NCI-H2171 treated with DMSO at 0.1 percent for 48 hours (cell line): ENCODE measurements around the gene C2orf72.
A peak's percentile ranks its signal among the peaks of the same experiment; 100 is the strongest.
"Not testable (repeated sequence)": the region's sequence is repeated elsewhere in the genome, so short reads cannot be mapped to it uniquely, and the experiment has no call there.

Experiments used
- DNase-seq: peaks from one replicate; lab custom pipeline; 2025; lab: John Stamatoyannopoulos, UW

The C2orf72 gene

DNA sequence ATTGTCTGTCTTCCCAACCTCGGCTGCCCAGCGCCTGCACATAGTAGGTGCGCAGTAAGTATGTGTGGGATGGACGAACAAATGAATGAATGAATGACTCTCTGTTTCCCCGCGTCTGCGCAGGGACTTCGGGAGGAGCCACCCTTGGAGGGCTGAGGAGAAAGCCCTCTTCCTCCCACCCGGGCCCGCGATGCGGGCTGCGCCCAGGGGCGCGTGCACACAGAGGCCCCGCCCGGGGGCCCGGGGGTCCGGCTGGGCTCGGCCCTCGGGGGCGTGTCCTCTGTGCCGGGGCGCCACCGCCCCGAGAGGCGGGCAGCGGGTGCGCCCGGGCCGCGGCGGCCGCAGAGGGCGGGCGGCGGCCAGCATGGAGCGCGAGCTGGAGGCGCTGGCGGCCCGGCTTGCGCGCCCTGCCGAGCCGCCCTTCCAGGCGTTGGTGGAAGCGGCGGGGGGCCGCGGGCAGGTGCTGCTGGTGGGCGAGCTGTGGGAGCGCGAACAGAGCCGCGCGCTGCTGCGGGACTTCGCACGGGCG is at the start of gene C2orf72:
Gene C2orf72, plus strand, starts transcription at position 322 of the 529 bp plus-strand sequence. Its CDS starts 43 bp downstream, at position 365.
- DNase-seq: no peak

DNA sequence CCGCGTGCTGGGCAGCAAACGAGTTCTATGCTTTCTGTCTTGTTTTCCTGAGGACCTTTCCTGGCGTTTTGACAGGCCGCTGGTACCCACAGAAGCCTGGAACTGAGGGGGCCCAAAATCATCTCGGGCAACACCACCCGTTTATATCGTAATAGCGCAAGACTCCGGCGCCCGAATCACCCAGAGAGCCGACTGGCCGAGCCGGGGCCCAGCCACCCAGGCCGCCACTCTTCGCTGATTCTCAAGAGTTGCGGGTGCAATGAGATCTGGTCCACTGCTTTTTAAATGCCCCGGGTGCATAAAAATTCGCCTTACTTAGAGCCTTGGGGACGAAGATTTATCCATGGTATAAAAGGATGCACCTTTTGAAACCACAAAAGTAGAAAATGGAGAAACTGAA is 47.6 kb upstream of the C2orf72 start:
- no peak for DNase-seq

DNA sequence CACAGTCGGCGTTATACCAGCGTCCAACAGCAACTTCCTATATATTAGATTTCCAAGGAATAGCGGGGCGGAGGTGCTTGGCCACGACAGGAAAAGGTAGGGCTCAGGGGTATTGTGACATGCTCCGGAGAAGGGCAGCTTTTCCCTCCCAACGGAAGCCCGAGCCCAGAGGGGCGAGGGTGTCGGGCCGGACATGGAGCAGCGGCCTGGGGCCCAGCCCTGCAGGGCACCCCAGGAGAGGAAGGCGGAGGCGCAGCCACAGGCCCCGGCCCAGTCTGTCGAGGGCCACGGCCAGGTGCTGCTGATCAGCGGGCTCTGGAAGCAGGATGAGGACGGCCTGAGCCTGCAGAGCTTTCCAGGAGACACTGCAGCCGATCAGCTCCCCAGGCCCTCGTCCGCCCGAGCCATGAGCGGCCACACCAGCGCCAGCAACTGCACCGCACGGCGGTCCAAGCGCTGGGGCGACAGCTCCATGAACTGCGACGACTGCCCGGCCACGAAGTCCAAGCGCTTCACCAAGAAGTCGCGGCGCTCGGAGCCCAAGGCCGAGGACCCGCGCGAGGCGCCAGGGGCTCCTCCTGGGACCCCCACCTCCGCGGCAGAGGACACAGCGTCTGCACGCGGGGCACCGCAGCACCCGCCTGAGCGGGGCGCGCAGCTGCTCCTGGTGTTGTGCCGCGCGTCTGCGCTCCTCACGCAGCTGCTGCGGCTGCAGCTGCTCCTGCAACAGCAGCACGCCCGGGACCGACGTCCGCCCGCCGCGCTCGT is 47.0 kb upstream of the C2orf72 start:
- DNase-seq: no peak

DNA sequence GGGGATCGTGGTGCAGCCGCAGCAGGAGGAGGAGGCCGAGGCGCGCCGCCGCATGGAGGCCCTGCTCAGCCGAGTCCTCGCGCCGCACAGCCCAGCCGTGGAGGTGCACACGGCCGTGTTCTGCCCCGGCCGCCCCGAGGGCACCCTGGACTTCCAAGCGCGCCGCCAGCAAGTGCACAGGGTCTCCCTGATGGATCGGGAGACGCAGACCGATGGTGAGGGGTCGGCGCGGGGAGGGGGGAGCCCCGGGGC is 46.5 kb upstream of the C2orf72 start:
- no peak for DNase-seq

DNA sequence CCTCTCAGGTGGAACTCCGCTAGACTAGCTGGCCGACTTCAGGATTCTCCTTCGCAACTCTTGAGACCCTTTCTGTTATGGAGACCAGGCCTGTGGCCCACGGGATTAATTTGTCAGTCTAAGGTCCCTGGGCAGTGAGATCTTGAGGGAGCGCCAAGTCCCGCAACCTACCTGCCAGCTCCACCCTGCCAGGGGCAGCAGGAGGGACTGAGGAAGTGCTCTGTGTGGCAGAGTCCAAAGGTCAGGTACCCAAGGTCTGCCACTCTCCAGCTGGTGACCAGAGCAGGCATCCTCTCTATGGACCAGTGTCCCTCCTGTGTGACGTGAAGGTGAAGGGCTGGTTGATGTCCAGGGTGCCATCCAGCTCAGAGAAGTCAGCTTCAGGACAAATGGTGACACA is 45.7 kb upstream of the C2orf72 start:
- DNase-seq: no peak

DNA sequence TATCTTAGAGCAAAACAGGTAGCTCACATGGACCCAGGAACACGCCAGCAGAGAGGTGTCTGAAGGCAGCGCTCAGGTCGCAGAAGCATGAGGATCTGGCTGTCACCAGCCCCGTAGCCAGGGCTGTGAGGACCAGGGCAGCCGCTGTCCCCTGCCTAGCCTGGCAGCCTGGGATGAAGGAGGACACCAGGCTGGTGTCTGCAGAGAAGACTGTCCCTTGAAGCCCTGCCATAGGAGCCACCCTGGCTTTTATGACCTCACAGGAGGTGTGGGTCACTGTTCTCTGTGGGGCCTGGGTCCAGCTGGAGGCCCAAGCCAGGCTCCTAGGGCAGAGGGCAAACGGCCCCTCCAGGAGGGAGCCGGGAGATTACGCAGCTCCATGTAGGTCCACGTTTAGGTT is 41.5 kb upstream of the C2orf72 start, which contains the start of gene SPATA3:
Gene SPATA3, plus strand, starts transcription at position 301 of the 400 bp plus-strand sequence. CDS start 113 bp downstream, outside the sequence.
- DNase-seq: no peak

DNA sequence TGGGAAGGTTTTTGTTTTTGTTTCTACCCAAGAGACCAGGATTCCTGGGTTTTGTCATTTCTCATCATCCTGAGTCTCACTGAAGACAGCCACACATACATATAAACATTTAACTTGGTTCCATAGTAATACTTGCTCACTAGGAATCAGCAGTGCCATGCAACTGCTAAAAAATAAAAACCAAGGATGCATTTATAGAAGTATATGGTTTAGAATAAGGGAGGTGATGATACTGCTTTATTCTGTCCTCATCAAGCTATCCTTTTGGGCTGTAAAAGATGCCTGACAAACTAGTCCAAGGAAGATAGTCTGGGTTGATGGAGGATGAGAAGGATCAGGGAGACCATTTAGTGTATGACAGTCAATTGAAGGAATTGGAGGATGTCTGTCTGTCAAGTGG is 40.7 kb upstream of the C2orf72 start:
- no peak for DNase-seq

DNA sequence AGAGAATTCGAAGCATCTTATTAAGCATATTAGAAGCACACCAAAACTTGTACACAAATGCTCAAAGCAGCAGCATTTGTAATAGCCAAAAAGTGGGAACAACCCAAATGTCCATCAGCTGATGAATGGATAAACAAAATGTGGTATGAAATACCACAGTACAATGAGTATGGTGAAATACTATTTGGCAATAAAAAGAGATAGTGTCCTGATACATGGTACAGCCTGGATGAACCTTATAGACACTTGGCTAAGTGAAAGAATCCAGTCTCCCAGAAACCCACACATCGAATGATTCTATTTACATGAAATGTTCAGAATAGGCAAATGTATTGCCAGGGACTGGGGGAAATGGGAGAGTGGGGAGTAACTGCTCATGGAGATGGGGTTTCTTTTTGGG is 38.4 kb upstream of the C2orf72 start:
- no peak for DNase-seq

DNA sequence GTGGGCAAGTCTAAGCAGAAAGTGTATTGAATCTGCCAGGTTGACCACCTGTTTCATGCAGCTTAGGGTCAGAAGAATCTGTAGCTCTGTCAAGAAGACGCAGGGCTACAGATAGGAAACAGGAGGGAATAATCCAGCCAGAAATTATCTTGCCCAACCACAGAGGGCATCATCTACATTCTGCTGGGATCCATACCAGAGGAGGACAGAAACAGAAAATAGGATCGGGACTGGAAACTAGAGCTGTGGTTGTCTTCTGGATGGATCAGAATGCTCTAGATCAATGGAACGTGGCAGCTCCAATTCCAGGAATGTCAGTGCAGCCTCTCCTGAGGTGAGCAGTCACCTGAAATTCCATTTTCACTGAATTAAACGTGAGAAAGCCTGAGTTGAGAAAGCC is 37.8 kb upstream of the C2orf72 start:
- no peak for DNase-seq

DNA sequence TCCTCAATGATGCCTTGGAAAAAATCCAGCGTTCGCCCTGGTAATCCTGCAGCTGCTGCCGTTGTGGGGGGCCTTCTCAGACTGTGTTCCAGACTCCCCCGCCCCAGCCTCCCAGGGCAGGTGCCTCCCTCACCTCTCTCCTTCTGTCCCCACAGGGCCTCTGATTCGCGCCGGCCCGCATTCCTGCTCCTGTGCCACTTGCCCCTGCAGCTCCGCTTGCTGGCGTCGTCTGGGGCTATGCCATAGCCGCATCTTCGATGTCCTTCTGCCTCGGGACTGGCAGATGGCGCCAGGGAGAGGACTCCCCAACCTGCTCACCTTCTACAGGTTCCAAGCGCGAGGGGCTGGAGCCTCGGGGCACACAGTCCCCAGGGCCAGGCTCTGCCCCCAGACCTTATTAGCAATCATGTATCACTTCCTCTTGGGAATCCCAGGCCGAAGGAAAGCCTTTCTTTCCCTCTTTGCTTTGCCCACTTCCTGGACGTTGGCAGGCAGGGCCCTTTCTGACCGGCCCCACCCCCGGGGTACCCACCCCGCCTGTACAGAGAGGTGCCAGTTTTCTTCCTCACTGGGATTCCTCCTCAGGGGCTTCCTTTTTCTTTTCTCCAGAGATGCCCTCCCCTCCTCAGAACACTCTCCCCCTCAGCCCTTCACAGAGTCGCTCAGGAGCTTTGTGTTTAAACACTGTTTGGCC is 37.0 kb upstream of the C2orf72 start:
- DNase-seq: peak; percentile 1

DNA sequence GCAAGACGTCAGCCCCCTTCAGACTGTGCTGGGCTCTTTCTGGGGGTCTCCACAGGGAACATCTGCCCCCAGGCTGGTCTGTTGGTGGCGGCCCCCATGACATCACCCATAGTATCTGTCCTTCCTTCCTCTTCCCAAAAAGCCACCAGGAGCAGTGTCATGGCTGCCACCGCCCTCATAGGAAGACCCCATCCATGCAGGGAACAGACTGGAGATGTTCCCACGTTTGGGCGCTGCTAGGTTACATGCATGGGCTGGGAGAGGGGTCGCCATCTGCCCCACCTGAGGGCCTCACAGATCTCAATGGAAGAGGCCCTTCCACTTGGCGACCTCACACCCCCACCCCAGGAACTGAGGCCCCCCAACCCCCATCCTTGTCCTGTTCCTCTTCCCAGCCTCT is 36.3 kb upstream of the C2orf72 start:
- no peak for DNase-seq

DNA sequence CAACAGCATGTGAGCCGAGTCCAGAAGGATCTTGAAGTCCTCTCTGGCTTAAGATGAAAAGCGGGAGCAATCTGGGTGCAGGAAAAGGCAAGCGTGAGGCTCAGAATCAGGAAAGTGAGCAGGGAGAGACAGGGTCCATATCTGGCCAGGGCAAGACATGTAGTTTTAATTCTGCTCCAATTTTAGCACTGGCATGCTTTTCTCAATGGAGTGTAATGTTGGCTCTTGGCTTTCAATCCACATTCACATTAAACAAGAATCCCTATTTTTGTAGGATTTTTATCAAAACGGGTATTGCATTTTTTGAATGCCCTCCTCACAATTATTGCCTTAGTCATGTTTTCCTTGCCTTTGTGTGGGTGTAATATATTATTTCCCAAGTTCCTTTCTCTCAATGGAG is 35.4 kb upstream of the C2orf72 start:
- no peak for DNase-seq

DNA sequence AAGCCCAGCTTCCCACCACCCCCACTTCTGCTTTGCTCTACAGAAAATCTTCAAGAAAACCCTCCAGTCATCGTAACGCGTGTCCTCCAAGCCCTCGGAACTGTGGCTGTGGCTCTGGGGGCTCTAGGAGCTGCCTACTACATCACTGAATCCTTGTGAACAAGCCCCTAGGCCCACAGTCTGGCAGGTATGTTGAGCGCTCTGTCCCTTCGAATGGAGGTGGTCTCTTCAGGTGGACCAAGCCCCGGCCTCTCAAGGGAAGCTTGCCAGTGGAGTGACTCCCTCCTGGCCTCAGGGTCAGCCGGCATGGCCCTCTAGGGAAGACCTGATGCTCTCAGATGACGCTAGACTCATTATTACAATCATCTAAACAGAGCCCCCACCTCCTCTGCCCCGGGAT is 34.7 kb upstream of the C2orf72 start:
- no peak for DNase-seq

DNA sequence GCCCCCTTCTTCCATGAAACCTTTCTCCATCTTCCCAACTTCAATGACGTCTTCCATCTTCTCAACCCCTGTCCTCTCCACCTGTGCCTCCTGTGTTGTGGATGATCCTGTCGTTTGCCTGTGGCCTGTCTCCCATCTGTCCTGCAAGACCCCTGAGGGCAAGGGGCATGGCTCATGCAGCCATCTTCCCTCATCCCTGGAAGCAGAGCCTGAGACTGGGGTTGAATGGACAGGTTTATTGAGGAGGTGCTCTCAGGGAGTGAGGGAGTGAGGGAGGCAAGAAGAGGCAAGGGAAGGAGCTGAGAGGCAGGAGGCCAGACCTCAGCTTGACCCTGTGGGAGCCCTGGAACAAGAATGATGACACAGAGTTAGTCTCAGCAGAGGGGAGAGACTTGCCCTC is 34.1 kb upstream of the C2orf72 start:
- DNase-seq: no peak

DNA sequence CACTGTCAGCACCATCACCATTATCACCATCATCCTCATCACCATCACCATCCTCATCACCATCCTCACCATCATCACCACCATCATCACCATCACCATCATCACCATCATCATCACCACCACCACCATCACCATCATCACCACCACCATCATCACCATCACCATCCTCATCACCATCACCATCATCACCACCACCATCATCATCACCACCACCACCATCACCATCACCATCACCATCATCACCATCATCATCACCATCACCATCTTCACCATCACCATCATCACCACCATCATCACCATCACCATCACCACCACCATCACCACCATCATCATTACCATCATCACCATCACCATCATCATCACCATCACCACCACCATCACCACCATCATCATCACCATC is 32.4 kb upstream of the C2orf72 start:
- not testable (repeated sequence) for DNase-seq

DNA sequence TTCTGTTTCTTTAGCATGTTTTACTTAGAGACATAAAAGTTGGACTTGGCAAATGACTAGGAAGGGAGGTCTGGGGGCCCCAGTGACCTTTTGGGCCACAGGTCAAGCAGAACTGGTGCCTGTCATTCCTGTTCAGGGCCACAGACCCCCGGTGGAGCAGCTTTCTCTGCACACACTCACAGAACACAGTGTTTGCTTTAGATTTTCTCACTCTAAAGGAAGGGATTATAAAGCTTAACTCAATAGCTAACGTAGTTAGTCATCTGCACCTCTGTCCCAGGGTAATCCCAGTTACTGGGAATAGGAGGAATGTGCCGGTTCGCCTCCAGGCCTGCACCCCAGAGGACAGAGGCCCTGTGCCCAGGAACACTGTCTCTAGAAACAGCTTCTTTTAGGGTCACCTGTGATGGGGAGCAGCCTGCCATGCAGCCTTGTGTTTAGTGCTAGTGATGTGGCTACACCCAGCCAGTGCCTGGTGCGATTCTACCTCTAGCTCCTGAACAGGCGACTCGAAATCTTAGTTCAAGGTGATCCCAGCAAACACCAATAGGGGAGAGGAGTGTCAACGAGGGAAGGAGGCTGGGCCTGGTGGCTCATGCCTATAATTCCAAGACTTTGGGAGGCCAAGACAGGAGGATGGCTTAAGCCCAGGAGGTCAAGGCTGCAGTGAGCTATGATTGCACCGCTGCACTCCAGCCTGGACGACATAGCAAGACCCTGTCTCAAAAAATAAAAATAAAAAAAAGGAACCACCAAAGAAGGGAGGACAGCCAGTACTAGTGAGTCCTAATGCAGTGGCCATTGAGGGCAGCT is 29.8 kb upstream of the C2orf72 start:
- no peak for DNase-seq

DNA sequence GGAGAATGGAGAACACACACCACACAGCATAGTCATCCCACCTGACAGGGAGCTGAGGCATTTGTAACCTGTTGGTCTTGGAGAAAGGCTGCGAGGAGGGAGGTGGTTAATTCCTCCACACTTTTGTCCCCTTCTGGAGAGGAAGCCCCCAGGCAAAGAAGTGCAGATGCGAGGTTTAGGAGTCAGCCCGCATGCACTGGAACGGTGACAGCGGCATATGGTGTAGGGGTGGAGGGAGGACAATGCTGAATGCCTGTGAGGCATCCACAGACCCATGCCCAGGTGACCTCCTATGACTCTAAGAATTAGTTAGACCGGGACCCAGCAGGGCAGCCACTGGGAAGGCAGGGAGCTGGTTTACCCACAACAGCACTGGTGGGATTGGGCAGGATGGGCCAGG is 29.2 kb upstream of the C2orf72 start:
- DNase-seq: no peak

DNA sequence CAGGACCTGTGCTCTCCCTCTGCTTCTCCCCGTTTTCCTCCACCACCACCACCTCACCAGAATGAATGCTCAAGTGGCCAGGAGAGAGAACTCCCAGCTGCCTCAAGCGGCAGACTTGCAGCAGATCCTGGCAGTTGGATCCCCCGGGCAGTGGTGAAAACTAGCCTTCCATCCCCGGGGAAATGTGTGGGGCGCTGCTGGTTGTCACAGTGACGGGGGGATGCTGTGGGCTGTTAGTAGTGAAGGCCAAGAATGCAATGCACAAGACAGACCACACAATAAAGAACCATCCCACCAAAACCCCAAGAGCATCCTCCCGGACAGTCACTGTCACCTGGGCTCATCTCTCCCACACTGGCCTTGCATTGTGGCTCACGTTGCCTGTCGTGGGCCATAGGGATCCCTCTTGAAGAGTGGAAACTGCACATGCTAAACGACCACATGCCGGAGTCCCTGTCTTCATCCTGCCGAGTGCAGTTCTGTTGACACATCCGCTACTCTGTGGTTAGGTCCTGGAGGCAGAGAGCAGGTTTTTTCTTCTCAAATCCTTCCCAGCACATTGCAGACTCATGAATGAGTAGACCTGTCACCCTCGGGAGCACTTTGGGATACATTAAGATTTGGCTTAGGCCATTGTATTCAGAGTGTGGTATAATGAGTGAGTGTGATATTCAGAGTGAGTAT is 27.9 kb upstream of the C2orf72 start:
- no peak for DNase-seq

DNA sequence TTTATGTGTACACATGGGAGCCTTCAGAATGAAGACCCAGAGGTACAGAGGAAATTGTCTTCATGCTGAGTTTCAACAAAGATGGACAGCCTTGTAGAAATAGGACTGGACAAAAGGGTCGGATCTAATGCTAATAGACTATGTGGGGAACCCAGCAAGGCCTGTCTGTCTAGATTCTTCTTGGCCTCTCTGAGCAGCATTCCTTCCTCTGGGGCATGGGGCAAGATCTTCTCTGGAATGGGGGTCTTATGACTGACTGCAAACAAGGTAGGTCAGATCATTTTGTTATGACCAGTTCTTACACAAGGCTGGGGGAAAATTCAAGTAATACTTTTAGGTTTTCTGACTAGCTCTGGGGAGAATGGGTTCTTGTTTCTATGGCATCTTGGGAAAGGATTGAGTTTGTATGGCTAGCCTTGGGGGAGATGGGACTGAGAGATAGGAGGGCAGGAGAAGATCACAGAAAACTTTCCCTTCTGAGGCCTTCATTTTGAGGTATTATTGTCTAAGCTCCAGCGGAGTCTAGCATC is 27.1 kb upstream of the C2orf72 start:
- no peak for DNase-seq

DNA sequence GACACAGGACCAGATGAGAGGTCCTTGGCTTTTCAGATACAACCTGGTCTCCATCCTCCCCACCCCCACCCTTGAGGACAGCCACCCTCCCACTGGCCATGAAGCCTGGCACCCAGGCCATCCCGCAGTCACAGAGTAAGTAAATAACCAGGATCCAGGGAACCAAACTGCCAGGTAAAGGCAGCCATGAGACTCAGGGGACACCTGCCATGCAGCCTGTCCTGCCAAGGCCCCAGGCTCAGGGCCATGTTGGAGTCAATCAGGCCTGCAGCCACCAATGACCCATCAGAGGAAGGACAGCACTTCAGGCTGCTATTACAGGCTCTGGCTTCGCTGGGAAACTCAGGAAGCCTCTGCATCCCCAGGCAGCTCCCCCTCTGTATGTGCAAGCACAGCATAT is 25.8 kb upstream of the C2orf72 start:
- DNase-seq: no peak

DNA sequence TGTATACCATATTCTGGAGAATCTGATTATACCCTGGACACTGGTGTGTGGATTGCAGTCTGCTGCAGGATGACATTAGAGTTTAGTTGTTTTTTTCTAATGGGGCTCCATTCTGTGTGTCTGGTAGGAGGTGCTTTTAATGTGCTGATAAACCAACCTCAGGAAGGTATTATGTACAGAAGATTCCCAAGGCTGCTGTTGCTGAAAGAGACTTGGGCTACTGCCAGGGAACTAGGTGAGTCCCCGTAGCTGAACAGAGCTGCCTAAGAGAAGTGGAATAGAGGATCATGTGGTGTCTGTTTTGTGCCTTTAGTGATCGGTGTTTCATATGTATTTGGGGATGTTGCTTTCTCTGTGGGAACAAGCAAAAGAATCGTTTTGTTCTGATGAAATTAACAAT is 24.9 kb upstream of the C2orf72 start:
- DNase-seq: no peak

DNA sequence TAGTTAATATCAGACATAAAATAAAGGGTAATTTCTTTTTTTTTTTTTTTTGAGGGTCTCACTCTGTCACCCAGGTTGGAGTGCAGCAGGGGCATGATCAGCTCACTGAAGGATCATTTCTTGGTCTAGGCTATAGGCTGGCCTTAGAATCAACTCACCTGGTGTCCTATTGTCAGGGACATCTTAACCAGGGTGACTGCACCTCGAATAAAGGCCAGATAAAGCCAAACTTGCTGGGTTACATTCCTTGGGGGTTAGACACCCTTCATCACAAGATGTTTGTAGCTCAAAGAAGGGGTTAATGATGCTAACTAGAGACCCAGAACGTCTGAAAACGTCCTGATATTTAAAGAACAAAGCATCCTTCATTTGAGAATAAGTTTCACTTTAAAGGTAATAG is 23.5 kb upstream of the C2orf72 start:
- DNase-seq: no peak
